Activated CD4-positive, alpha-beta T cell treated with anti-CD3 and anti-CD28 coated beads, Interleukin-2, amount 50 U/mL, for 24 hours (primary cell): Measurements from ENCODE around the gene RIOK1.
"Not testable (repeated sequence)": the region's sequence is repeated elsewhere in the genome, so short reads cannot be mapped to it uniquely, and the experiment has no call there.

ENCODE experiments used
- DNase-seq, 2 donors: peaks; one replicate each; pipeline ENCODE4 v3.0.0-alpha.2; 2020; ENCODE audit warnings: low read depth in 1 of 2, low spot score in 1 of 2

RIOK1 gene

DNA sequence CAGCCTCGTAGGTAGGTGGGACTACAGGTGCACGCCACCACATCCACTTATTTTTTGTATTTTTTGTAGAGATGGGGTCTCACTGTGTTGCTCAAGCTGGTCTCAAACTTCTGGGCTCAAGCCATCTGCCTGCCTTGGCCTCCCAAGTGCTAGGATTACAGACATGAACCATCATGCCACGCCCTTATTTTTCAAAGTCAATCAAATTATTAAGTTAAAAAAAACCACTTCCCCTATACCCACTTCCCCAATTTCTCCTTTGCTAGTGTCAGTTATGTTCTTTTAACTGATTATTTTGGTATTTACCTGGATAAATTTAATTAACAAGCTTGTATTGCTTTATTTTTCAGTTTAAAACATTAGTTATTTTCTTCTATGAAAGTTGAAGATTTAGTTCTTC, 49.6 kb downstream of the RIOK1 start:
- no peak for DNase-seq

DNA sequence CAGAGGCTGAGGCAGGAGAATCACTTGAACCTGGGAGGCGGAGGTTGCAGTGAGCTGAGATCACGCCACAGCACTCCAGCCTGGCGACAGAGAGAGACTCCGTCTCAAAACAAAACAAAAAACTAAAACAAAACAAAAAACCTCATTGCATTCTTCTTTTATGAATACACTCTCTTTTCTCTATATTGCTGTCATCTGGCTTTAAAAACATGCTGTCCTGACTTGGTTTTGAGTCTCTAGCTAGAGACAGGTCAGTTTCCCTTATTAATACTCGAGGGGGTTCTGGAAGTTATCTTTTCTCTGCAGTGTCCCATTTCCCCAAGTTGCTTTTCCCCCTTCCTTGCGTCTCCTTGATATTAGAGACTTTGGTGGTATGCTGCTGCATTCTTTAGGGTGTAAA, 50.9 kb downstream of the RIOK1 start:
- no peak for DNase-seq

GRCh38 chr6:7441048-7441775, 51.6 kb downstream of the RIOK1 start:
- DNase-seq, result no peak

DNA sequence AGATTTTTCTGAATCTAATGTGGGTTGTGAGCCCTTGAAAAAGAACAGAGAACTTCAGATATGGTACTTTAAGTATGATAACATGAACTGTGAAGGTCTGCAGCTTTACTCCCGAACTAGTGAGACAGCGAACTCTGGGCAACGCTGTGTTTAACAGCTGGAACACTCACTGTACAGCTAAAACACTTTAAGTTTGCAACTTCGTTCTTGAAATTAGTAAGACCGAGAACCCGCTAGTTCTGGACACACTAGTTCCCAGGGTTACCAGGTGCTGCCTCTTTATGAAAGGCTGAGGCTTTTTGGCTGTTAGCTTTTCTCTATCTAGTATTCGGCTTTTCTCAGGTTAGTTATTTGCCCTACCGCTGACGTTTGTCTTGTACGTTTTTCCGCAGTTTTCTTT, 52.9 kb downstream of the RIOK1 start:
- no peak for DNase-seq

DNA sequence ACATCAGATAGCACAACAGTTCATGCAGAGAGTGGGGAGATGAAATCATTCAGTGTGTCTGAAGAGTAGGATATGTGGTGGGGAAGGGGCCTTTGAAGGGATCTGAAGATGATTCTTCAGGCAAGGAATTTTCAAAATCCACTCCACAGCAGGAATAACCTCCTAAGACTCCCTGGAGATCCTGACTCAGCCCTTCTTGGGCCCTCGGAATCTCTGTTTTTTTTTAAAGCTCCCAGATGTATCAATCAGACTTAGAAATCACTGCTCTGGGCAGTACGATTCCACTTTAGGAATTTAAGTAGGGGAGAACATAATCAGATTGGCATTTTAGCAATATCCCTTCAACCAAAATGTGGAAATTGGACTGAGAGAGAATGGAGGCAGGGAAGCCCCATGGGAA, 55.5 kb downstream of the RIOK1 start:
- DNase-seq, result no peak

- DNase-seq, result no peak
Measured at GRCh38 chr6:7445885-7446461, 56.4 kb downstream of the RIOK1 start.

DNA sequence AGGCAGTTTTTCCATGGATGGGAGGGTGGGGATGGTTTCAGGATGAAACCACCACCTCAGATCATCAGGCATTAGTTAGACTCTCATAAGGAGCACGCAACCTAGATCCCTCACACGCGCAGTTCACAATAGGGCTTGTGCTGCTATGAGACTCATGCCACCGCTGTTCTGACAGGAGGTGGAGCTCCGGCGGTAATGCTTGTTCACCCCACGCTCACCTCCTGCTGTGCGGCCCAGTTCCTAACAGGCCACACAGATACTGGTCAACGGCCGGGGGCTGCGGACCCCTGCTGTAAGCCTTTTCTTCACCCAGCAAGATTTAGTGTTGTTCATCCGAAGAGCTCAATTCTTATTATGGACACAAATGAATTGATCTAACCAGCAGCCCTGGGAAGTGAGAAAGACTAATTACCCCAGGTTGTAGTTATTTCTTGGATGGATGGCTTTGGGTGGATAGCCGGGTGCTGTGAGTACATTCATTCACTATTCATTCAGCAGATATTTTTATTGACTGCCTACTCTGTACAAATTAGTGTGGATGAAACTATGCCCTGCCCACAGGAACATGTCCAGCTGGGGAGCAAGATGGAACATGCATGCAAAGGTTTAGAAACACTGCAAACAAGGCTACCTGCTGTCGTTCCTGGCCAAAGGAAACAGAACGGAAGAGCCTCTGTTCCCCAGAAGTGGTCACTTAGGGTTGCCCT, 57.2 kb downstream of the RIOK1 start:
- no peak for DNase-seq

DNA sequence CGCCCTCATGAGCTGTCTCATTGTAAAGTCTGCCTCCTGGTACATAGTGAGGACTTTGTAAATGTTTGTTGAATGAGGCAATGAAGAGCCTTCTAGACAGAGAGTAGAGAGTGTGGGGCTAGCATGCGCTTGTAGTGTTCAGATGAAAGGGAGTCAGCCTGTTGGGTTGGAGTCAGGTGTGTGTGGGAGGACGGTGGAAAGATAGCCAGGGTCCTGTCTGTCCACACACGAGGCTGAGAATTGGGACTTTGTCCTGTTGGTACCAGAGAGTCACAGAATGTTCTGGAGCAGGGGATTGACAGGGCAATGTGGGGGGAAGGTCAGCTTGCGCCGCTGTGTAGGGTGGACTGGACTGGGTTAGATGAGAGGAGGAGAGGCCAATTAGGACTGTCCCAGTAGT, 58.6 kb downstream of the RIOK1 start:
- no peak for DNase-seq

GRCh38 chr6:7449018-7449417, 59.4 kb downstream of the RIOK1 start:
- no peak for DNase-seq

DNA sequence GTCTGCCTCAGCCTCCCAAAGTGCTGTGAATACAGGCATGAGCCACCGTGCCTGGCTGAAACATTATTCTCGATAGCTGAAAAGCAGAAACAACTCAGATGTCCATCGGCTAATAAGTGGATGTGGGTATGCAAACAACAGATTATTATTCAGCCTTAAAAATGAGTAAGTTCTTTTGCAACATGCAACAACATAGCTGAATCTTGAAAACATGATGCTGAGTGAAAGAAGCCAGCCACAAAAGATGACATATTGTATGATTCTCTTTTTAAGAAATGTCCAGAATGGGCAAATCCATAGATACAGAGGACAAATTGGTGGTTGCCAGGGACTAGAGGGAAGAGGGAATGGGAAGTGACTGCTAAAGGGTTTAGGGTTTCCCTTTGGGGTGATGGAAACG, 61.7 kb downstream of the RIOK1 start:
- DNase-seq, result no peak

DNA sequence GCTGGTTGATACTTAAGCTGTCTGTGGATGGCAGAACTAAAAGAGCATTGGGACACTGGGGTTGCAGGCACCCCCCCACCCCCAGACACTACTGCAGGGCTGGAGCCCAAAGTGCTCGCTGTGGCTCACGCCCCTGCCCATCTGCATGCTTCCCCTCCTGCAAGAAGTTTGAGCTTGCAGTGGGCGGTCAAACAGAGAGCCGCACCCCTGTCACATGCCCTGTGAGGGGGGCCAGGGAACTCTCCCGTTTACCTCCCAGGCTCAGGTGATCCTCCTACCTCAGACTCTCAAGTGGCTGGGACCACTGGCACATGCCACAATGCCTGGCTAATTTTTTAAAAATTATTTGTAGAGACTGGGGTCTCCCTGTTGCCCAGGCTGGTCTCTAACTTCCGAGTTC, 63.3 kb downstream of the RIOK1 start:
- no peak for DNase-seq

DNA sequence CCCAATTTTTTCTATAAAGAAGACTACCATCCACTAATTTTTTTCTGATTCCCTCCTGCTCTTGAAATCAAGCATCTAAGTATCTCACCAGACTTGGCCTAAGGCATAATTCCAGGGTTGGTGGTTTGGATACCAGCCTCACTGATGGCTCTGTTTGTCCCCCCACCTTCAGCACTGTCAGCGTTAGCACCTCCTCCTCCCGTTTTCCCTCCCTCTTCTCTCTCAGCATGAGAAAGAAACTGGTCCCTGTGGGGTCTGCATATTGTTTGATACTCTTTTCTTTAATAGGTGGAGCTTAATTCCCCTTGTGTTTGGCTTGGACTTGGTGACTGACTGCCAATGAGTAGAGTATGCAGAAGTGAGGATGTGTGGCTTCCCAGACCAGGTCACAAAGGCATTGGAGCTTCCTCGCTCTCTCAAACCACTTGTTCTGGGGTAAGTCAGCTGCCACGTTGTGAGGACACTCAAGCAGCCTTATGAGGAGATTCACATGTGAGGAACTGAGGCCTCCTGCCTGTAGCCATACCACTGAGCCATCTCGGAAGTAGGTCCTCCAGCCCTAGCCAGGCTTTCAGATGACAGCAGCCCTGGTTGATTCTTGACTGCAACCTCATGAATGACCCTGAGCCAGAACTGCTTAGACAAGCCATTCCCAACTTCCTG, 65.2 kb downstream of the RIOK1 start:
- no peak for DNase-seq

GRCh38 chr6:7456302-7456701, 66.7 kb downstream of the RIOK1 start:
- DNase-seq, result not testable (repeated sequence)

DNA sequence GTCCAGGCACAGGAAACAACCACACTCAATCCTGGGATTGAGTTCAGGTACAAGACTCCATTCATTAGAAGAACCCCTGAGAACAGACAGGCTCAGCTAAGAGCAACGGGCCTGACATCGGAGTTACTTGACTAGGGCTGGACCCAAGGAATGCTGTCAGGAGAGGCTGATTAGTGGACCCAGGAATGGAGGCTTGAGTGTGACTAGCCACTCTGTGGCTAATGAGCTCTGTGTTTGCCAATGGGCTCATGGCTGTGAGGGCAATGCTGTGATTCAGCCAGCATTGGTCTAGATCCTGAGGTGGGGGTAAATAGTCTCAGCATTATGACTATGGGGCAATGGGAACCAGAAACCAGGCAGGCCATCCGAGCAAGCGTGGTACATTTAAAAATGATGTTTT, 71.8 kb downstream of the RIOK1 start:
- DNase-seq, result no peak

DNA sequence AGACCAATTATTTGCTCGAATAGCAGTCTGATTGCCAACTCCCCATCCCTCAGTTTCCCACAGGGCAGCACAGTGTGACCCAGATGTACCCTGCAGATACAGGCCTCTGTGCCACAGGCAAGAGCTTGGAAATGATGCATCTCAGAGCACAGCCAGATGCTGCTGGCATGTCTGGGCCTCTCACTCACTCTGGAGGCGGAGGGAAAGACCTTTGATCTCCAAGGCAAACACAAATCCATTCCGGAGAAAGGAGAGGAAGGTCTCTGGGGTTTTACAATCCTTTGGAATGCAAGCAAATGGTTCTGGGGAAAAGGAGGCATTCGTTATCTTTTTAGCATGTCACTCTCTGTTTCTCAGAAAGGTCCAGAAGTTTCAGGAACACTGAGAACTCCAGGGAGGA, 74.2 kb downstream of the RIOK1 start:
- no peak for DNase-seq

DNA sequence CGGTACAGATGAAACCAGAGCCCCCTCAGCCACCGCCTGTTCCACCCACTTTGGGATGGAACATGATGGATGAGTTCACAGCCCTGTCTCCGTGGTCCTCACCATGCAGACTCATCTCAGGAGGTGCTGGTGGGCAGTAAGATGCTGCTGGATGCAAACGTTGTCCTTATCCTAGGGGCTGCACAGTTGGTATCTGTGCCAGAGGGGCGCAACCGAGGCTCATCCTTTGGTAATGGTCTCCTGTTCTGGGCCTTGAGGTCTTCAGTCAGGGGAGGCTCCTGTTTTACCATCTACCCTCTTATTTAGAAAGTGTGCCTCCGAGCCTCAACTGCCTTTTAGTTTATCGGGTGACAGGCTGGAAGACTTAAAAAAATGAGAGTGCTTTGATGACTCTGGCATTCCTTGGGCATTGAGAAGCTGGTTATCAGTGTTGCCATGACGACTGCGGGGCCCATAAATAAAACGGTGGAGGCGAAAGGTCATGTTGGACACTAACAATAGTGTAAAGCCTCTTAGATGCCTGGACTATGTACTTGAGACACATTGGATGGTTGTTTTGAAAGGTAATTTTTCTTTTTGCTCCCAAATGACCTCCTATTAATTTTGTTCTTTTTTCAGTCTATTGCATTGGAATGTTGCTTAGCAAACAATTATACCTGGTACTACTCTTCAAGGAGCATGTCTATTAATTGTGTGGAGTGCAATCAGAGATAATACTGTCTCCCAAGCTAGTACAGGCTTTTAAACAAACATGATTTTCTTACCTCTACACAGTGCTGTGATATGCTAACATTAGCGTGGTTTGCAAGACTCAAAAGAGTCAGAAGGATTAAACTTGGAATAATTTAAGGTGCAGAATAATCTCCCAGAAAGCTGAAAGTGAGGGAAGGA, 77.6 kb downstream of the RIOK1 start:
- no peak for DNase-seq
